ENCODE results near the gene OAS1.
"Not testable (repeated sequence)": the region's sequence is repeated elsewhere in the genome, so short reads cannot be mapped to it uniquely, and the experiment has no call there.

Gene OAS1

DNA sequence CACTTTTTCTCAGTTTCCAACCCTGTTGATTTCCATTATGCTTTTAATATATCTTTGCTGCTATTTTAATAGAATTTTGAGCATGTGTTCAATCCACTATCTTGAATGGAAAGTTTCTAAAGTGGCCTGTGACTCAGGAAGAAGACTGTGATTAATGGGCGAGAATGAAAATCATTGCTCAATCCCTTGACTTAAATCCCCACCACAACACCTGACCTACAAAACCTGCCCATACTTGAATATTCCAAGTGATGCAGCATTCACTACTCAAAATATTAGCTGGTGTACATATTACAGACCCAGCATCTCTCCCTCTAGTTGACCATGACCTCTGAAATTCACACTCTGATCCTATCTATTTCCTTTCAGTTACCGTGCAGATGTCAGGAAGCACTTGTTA lies 30.2 kb downstream of the OAS1 start:
- DNase-seq (ENCODE audit: low read depth, low spot score), result no peak

DNA sequence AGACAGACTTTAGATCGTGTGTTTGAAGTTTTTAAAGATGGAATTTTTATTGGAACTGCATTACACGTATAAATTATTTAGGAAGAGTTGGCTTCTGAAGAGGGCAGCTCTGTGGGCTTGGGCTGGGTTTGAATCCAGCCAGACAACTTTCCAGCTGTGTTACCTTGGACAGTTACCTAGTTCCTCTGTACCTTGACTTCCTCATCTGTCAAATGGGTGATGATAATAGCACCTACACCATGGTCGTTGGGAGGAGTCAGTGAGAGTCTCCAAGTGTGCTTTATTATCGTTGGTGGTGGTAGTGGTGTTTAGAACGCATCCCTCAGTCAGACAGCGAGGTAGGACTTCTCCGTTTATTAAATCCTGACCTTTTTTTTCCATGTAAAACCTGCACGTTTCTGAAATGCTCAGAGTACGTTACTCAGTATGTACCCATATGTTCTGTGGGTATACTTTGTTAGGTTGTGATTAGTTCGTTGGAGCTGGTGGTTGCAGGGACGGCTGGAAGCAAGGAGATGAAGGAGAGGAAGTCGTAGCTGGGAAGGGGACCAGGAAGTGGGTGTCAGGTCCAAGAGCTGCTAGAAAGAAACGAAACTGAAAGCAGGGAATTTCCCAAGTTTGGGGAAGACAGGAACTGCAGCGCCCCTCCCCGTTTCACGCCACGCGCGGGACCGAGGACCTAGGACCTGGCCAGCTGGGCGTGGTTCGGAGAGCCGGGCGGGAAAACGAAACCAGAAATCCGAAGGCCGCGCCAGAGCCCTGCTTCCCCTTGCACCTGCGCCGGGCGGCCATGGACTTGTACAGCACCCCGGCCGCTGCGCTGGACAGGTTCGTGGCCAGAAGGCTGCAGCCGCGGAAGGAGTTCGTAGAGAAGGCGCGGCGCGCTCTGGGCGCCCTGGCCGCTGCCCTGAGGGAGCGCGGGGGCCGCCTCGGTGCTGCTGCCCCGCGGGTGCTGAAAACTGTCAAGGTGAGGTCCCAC lies 31.3 kb downstream of the OAS1 start, which contains the start of gene OAS3:
Gene OAS3 (plus strand): TSS at position 734 of the 979 bp plus-strand sequence. CDS start 57 bp downstream, at position 791.
- DNase-seq (ENCODE audit: low read depth, low spot score), result peak; percentile 83

DNA sequence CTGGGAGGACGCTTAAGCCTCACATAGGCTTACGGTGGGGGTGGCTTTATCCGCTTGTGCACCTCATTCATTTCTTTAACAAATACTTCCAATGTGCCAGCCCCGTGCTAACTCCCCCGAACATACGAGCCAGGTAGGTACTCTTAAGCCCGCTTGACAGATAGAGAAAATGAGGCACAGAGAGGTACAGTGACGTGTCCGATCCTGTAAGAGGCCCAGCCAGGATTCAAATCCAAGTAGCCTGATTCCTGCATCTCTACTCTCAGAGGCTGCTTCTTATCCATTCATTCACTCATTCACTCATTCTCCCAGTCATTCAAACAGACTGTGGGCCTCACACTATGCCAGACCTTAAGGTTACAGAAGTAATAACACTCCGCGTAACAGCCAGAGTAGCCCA lies 32.0 kb downstream of the OAS1 start:
- no peak for DNase-seq (ENCODE audit: low read depth, low spot score)

DNA sequence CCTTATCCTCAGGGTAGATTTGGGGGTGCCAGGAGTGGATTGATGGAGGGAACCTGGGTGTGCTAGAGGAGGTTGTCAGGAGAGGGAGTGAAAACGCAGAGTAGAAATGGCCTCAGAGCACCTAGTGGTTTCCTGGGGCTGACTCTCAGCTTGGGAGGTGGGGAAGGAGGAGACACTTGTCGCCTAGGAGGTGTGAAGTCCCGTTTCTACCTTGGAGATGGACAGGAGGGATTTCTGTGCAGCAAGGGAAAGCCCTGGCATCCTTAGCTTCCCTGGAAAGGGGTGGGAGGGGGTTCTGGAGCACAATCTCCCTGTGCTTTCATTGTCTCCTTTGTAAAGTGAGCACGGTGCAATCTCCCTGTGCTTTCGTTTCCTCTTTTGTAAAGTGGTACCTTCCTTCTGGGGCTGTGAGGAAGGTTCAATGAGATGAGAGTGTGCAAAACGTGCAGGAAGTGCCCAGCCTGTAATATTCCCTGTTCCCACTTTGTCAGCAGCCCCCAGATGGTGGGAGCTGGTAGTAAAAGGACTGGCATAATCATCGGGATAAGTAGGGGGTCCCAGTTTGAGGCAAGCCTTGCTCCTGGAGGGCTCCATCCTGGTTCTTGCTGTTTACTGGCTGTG lies 33.1 kb downstream of the OAS1 start:
- DNase-seq (ENCODE audit: low read depth, low spot score), result no peak

DNA sequence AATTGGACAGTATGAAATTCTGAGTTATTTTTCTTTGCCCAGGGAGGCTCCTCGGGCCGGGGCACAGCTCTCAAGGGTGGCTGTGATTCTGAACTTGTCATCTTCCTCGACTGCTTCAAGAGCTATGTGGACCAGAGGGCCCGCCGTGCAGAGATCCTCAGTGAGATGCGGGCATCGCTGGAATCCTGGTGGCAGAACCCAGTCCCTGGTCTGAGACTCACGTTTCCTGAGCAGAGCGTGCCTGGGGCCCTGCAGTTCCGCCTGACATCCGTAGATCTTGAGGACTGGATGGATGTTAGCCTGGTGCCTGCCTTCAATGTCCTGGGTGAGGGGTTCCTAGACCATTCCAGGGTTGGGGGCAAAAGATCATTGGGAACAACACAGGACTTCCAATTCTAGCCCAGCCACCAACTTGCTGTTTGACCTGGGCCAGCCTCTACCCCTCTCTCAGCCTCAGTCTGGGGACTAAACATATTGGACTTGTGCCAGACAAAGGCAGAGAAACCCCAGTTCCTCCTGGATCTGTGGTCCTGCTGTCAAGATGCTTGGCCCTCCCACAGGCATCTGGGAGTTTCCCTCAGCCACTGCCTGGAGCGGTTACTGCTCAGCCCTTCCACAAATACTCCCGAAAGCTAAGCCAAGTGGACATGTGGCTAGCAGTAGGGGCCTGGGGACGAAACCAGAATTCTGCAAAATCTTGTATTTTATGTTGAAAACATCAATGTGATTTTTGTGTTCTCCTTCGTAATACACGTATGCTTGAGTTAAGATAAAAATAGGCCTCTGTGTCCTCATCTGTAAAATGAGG lies 35.0 kb downstream of the OAS1 start:
- no peak for DNase-seq (ENCODE audit: low read depth, low spot score)

DNA sequence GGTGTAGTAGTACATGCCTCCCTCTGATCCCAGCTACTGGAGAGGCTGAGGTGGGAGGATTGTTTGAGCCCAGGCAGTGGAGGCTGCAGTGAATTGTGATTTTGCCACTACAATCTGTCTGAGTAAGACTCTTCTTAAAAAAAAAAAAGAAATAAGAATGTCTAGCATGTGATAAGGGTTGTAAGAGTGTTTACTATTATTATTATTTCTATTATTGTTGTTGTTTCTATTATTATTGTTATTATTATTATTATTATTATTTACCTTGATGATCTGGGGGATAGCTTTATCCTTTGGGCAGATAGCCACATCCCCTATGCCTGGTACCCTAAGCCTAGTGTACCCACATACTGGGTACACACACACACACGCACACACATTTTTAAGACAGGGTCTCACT lies 35.8 kb downstream of the OAS1 start:
- no peak for DNase-seq (ENCODE audit: low read depth, low spot score)

DNA sequence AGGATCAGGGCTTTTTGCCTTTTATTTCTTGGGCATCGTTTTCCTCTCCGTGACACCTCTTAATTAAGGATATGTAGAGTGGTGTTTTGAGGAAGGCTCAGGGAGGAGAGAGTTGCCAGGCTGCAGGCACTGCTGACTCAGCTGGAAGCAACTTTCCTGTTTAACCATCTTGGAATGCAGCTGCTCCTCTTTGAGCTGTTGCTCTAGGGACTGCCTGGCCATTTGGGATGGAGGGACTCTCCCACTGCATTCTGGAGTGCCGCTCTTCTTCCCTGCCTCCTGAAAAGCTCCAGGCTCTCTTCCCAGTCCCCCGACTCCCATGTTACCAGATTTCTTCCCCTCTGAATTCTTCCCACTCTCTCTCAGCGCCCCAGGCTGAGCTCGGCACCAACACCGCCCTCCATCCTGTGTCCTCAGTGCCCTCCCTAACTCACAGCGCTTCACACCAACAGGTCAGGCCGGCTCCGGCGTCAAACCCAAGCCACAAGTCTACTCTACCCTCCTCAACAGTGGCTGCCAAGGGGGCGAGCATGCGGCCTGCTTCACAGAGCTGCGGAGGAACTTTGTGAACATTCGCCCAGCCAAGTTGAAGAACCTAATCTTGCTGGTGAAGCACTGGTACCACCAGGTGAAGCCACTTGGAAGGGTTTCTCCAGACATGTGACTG lies 37.4 kb downstream of the OAS1 start:
- DNase-seq (ENCODE audit: low read depth, low spot score), result no peak

DNA sequence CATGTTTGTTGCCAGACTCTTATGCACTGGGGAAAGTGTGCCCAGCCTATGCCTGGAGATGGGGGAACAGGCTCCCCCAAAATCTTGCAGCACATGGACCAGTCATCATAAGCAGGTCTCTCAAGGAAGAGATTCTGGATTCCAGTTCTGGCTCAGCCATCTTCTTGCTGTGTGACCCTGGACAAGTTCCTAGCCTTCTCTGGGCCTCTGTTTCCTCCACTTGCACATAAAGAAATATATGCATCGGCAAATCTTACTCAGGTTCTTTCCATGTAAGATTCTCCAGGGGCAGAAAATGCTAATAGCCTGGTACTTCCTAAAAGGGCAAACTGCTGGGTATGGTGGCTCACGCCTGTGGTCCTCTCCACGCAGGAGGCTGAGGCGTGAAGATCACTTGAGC lies 38.8 kb downstream of the OAS1 start:
- DNase-seq (ENCODE audit: low read depth, low spot score), result no peak

DNA sequence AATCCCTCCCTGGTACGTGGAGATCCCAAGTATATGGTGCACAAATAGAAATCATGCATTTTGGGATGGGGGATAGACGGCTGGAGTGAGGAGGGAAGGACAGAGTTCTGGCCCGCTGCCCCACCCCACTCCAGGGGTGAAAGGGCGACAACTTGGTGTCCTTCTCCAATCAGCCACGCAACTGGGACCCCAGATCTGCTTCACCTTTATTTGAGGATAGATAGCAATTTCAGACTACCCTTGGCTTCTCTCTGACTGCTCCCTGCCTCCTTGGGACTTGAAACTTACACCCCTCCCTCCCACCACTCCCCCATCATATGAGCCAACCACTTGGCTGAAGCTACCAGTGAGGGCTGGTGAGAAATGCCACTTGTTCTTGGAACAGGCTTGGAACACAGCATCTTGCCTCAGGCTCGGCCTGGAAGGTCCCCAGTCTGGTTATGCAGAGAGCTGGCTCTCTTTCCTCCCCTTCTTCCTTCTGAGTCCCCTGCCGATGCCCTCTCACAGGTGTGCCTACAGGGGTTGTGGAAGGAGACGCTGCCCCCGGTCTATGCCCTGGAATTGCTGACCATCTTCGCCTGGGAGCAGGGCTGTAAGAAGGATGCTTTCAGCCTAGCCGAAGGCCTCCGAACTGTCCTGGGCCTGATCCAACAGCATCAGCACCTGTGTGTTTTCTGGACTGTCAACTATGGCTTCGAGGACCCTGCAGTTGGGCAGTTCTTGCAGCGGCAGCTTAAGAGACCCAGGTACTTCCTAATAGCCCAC lies 39.7 kb downstream of the OAS1 start:
- DNase-seq (ENCODE audit: low read depth, low spot score), result no peak

DNA sequence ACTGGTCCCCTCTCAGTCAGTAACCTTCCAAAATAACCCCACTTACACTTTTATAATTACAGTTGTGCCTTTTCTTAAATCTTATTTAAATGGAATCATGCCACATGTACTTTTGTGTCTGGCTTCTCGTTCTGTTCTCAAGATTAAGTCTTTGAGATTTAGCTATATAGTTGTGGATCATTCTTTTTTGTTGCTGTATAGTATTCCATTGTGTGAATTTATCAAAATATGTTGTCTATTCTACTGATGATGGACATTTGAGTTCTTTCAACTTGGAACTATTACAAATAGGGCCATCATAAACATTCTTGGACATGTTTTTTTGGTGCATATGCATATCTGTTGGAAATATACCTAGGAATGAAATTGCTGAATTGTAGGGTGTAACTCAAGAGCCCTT lies 40.6 kb downstream of the OAS1 start:
- DNase-seq (ENCODE audit: low read depth, low spot score), result no peak

DNA sequence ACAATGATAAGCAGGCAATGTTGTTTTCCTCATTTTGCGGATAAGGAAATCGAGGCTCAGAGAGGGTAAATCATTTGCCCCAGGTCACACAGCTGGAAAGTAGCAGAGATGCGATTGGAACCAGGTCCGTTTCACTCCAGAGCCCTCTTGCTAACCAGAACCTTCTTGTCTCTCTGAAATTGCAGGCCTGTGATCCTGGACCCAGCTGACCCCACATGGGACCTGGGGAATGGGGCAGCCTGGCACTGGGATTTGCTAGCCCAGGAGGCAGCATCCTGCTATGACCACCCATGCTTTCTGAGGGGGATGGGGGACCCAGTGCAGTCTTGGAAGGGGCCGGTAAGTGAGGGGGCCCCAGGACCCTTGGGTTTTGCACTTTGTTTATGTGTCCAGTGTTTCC lies 41.0 kb downstream of the OAS1 start:
- DNase-seq (ENCODE audit: low read depth, low spot score), result no peak

DNA sequence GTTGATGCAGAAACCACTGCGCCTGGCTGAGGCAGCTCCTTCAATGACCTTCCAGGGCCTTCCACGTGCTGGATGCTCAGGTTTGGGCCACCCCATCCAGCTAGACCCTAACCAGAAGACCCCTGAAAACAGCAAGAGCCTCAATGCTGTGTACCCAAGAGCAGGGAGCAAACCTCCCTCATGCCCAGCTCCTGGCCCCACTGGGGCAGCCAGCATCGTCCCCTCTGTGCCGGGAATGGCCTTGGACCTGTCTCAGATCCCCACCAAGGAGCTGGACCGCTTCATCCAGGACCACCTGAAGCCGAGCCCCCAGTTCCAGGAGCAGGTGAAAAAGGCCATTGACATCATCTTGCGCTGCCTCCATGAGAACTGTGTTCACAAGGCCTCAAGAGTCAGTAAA lies 42.0 kb downstream of the OAS1 start:
- DNase-seq (ENCODE audit: low read depth, low spot score), result no peak

DNA sequence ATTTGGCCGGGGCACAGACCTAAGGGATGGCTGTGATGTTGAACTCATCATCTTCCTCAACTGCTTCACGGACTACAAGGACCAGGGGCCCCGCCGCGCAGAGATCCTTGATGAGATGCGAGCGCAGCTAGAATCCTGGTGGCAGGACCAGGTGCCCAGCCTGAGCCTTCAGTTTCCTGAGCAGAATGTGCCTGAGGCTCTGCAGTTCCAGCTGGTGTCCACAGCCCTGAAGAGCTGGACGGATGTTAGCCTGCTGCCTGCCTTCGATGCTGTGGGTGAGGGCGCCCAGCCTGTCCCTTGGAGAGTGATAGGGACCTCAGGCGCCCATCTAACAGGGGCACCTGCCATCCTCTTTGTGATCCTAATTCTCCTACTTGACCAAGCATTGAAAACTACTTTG lies 43.9 kb downstream of the OAS1 start:
- no peak for DNase-seq (ENCODE audit: low read depth, low spot score)

DNA sequence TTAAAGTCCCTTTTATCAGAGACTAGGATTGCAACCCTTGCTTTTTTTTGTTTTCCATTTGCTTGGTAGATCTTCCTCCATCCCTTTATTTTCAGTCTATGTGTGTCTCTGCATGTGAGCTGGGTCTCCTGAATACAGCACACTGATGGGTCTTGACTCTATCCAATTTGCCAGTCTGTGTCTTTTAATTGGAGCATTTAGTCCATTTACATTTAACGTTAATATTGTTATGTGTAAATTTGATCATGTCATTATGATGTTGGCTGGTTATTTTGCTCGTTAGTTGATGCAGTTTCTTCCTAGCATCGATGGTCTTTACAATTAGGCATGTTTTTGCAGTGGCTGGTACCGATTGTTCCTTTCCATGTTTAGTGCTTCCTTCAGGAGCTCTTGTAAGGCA lies 50.4 kb downstream of the OAS1 start:
- not testable (repeated sequence) for DNase-seq (ENCODE audit: low read depth, low spot score)

DNA sequence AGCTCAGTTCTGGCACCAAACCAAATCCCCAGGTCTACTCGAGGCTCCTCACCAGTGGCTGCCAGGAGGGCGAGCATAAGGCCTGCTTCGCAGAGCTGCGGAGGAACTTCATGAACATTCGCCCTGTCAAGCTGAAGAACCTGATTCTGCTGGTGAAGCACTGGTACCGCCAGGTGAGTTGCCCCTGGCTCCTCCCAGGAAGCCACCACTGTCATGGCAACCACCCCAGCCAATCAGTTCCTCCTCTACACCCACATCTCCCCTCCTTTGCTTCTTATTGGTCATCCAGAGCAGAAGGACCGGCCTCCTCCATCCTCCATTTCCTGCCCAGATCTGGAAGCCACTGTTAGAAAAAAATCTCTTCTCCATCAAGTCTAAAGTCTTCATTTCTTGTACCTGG lies 54.3 kb downstream of the OAS1 start:
- no peak for DNase-seq (ENCODE audit: low read depth, low spot score)

DNA sequence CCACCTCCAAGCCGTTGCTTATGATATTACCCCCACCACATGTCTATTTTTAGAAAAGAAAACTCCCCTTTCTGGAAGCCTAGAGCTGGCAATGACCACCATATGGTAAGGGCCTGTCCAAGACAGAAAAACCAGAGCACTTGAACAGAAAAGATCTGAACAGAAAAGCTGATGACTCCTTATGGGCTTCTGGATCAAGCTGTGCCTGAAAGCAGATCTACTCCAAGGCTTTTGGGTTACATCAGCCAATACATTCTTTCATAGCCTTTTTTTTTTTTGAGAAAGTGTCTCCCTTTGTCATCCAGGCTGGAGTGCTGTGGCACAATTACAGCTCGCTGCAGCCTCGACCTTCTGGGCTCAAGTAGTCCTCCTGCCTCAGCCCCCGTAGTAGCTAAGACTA lies 54.8 kb downstream of the OAS1 start:
- no peak for DNase-seq (ENCODE audit: low read depth, low spot score)

DNA sequence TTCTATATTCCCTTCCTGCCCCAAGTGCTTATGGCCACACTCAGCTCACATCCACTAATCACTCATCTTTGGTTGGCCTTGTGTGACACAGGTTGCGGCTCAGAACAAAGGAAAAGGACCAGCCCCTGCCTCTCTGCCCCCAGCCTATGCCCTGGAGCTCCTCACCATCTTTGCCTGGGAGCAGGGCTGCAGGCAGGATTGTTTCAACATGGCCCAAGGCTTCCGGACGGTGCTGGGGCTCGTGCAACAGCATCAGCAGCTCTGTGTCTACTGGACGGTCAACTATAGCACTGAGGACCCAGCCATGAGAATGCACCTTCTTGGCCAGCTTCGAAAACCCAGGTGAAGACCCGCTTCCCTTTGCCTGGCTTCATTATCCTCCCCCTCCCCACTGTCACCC lies 55.8 kb downstream of the OAS1 start:
- no peak for DNase-seq (ENCODE audit: low read depth, low spot score)

DNA sequence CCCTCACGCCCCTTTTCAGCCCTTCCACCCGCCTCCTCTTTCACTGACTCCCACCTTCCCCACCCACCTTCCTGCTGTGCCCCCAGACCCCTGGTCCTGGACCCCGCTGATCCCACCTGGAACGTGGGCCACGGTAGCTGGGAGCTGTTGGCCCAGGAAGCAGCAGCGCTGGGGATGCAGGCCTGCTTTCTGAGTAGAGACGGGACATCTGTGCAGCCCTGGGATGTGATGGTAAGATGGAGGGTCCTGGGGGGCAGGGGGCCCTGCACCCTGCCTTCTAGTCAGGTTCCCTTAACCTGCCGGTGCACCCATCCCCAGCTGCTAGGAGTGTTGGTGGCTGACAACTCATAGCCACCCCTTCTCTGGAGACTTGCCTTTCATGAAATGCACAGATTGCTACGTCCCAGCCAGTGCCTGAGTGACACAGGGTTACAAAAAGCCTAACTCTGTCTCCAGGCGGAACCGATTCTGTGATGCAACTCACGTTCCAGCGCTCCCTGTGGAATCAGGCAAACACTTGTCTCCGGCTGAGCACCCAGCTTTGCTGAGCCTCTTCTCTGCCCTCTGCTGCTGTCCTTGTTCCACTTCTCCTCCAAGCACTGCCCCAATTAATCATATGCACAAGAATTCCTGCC lies 56.6 kb downstream of the OAS1 start:
- DNase-seq (ENCODE audit: low read depth, low spot score), result no peak

DNA sequence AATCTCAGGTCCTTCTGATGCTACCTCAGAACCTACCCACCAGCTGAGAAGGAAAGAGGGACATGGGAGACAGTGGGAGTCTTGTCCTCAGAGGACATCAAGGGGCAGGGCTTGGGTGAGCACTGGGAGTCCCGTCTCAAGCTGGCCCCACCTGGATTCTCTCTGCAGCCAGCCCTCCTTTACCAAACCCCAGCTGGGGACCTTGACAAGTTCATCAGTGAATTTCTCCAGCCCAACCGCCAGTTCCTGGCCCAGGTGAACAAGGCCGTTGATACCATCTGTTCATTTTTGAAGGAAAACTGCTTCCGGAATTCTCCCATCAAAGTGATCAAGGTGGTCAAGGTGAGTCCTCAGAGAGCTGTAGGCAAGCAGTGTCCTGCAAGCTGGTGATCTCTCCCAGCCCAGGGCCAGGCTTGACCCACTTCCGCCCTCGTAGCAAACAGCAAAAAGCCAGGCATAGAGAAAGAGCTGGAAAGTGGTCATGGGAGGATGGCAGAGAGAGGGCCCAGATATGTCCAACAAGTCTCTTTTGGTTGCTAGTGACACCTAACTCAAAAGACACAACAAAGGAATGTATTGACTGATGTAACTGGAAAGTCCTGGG lies 57.4 kb downstream of the OAS1 start:
- DNase-seq (ENCODE audit: low read depth, low spot score), result no peak

DNA sequence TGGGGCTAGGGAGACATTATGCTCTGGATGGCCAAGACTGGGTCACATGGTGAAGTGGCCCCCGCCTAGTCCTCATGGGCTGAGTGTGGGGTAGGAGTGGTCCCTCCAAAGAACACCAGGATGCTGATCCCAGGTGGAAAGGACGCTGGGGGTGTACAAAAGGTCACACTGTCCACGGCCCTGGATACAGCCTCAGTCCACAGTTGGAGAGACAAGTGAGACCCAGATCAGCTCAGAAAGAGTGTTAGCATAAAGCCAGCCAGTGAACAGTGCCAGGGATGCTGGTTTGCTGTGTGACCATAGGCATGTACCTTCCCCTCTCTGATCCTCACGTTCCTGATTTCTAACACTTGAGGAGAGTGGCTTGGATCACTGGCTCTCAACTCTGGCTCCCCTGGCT lies 58.2 kb downstream of the OAS1 start:
- no peak for DNase-seq (ENCODE audit: low read depth, low spot score)

Data from astrocyte of the hippocampus (primary cell).